Esophagus muscularis mucosa (tissue), 4 donors: Measurements from ENCODE around the gene ELL3. TPM values are rescaled to one million over a fixed set of nuclear protein-coding genes. Genes with fewer than 3 reads are reported as not detected.
A peak's percentile ranks its signal among the peaks of the same experiment; 100 is the strongest.
"Not testable (repeated sequence)": the region's sequence is repeated elsewhere in the genome, so short reads cannot be mapped to it uniquely, and the experiment has no call there.

ENCODE experiments used
- DNase-seq: peaks from one replicate; pipeline ENCODE4 v3.0.0-alpha.2; 2017; ENCODE audit errors: extremely low spot score
- H3K27ac ChIP-seq, 4 donors: fragments of 200-600 bp; sonication (generic); replicated peaks in 1 of 4; 1 replicate in 3 of 4; 2 replicates in 1 of 4; pipeline ENCODE4 v1.5.1; 2016 to 2019; ENCODE audit warnings: mild to moderate bottlenecking in 1 of 4
- H3K27me3 ChIP-seq, 4 donors: fragments of 200-600 bp; sonication (generic); one replicate each; pipeline versions ENCODE4 v1.5.1 to v1.6.0; 2016 to 2019
- H3K36me3 ChIP-seq, 4 donors: fragments of 200-600 bp; sonication (generic); one replicate each; pipeline ENCODE4 v1.5.1; 2016 to 2019
- H3K4me1 ChIP-seq, 4 donors: fragments of 200-600 bp; sonication (generic); one replicate each; pipeline ENCODE4 v1.5.1; 2016 to 2019
- H3K4me3 ChIP-seq, 4 donors: fragments of 200-600 bp; sonication (generic); 1 replicate in 2 of 4; 2 replicates in 2 of 4; pipeline ENCODE4 v1.5.1; 2016 to 2019; ENCODE audit warnings: mild to moderate bottlenecking in 4 of 4, moderate library complexity in 1 of 4
- H3K9me3 ChIP-seq, 4 donors: fragments of 200-600 bp; sonication (generic); 1 replicate in 3 of 4; 2 replicates in 1 of 4; pipeline ENCODE4 v1.5.1; 2016 to 2019
- CTCF ChIP-seq, 3 experiments: fragments of 200-600 bp in 2 of 3; fragments of 450-650 bp in 1 of 3; sonication (generic) in 2 of 3; IDR thresholded peaks; one replicate each; pipeline ENCODE4 v1.5.1; 2017 to 2019; ENCODE audit warnings: antibody characterized with exemption in 3 of 3, mild to moderate bottlenecking in 2 of 3, moderate library complexity in 1 of 3
- EP300 ChIP-seq: sonication (generic); formaldehyde crosslinking; IDR thresholded peaks from one replicate; pipeline ENCODE4 v1.6.1; 2017; ENCODE audit warnings: antibody characterized with exemption
- POLR2A ChIP-seq: fragments of 450-650 bp; IDR thresholded peaks from one replicate; pipeline ENCODE4 v1.6.1; 2017; ENCODE audit warnings: antibody characterized with exemption, moderate library complexity, mild to moderate bottlenecking, low read depth
- POLR2AphosphoS5 ChIP-seq, 2 donors: sonication (generic); formaldehyde crosslinking; IDR thresholded peaks; one replicate each; pipeline ENCODE4 v1.6.1; 2017; ENCODE audit warnings: antibody characterized with exemption in 2 of 2
- WGBS: methylation state at CpG from one replicate; pipeline ENCODE4 v1.1.5; 2018; 5-methylcytosine and 5-hydroxymethylcytosine counted together
- intact Hi-C: fragments of 100-400 bp; cut with DNase I; formaldehyde crosslinking; loops from one replicate; pipeline ENCODE4 v1.15.1; 2023
- total RNA-seq, 4 donors: library from RNA; depleted of rRNA; stranded (reverse); fragments of >200 nt; gene quantifications; one replicate each; pipeline versions ENCODE4 v1.1.0 to v1.2.1, GENCODE V29; 2016

ELL3 gene
- total RNA-seq, result 1 to 10 TPM; 3.0 to 7.7 (median 4.1) TPM

- H3K27ac ChIP-seq, result peak within 1 kb of the TSS; percentile 84 to 94 (median 92)
- TF ChIP-seq POLR2AphosphoS5 (IDR thresholded peaks at IDR 0.05), result peak in 1 of 2 donors; percentile 56
- TF ChIP-seq POLR2A, result peak; percentile 8
- no peak for TF ChIP-seq CTCF (IDR thresholded peaks at IDR 0.05)
- TF ChIP-seq EP300, result no peak
- no peaks in the 10 kb centered on the region for H3K9me3 ChIP-seq
- H3K4me1 ChIP-seq, result peaks cover 9 to 27% (median 23%) of the 10 kb centered on the region in 4 donors
- peaks cover 6 to 23% (median 21%) of the 10 kb centered on the region in 4 donors for H3K36me3 ChIP-seq
- peak within 1 kb of the TSS; percentile 64 to 79 (median 67) for H3K4me3 ChIP-seq
- DNase-seq, result peak; percentile 94
- H3K27me3 ChIP-seq, result no peaks in the 10 kb centered on the region
- no CpG with 5 or more reads among the region's 41 CpGs for WGBS
- intact Hi-C loops, result no loop called here
These were observed at the start of gene ELL3 for GRCh38 chr15:43776718-43777266. Gene ELL3, minus strand, starts transcription at chr15:43776966. Its CDS starts 65 bp downstream, at chr15:43776901.

GRCh38 chr15:43826029-43826507 is 49.3 kb upstream of the ELL3 start:
- no peaks in the 10 kb centered on the region for H3K27me3 ChIP-seq
- DNase-seq, result no peak
- peak overlapping the region; percentile 51 to 66 (median 62) for H3K4me3 ChIP-seq
- 95% methylated on average over 11 of the region's 11 CpGs for WGBS
- H3K9me3 ChIP-seq, result no peaks in the 10 kb centered on the region
- H3K4me1 ChIP-seq, result peaks cover 28 to 63% (median 57%) of the 10 kb centered on the region in 4 donors
- peak overlapping the region; percentile 82 to 84 (median 83) for H3K27ac ChIP-seq
- TF ChIP-seq POLR2AphosphoS5 (IDR thresholded peaks at IDR 0.05) (no peak), POLR2A (no peak), EP300 (no peak), CTCF (IDR thresholded peaks at IDR 0.05) (no peak)
- H3K36me3 ChIP-seq, result no peaks in the 10 kb centered on the region
- intact Hi-C loops, result no loop called here

- H3K4me3 ChIP-seq, H3K36me3 ChIP-seq, H3K27ac ChIP-seq, H3K9me3 ChIP-seq, intact Hi-C loops, DNase-seq, H3K27me3 ChIP-seq: not testable (repeated sequence)
- H3K4me1 ChIP-seq, result peaks cover 28 to 71% (median 60%) of the 10 kb centered on the region in 4 donors
- WGBS, result 91% methylated on average over 11 of the region's 11 CpGs
These were observed 48.5 kb upstream of the ELL3 start for GRCh38 chr15:43825305-43825704.

GRCh38 chr15:43824302-43825246 is 47.8 kb upstream of the ELL3 start, which contains the start of gene MFAP1:
Gene MFAP1, minus strand, starts transcription at chr15:43824690. Its CDS starts 121 bp downstream, at chr15:43824569.
- Histone ChIP-seq H3K4me1 (peaks cover 28 to 71% (median 62%) of the 10 kb centered on the region in 4 donors), H3K9me3 (no peaks in the 10 kb centered on the region), H3K27ac (peak within 1 kb of the TSS; percentile 87 to 92 (median 90)), H3K36me3 (no peaks in the 10 kb centered on the region), H3K27me3 (no peaks in the 10 kb centered on the region), H3K4me3 (peak within 1 kb of the TSS; percentile 65 to 86 (median 77))
- peak; percentile 53 for TF ChIP-seq POLR2A
- peak; percentile 99 for TF ChIP-seq POLR2AphosphoS5 (IDR thresholded peaks at IDR 0.05)
- TF ChIP-seq EP300, result no peak
- peak in 1 of 3 experiments; percentile 19 for TF ChIP-seq CTCF (IDR thresholded peaks at IDR 0.05)
- peak; percentile 97 for DNase-seq
- intact Hi-C loops, result no loop called here
- 10% methylated on average over 44 of the region's 46 CpGs for WGBS

GRCh38 chr15:43821505-43821904 is 44.7 kb upstream of the ELL3 start:
- Histone ChIP-seq H3K4me1 (peaks cover 23 to 52% (median 44%) of the 10 kb centered on the region in 4 donors), H3K27ac (peak overlapping the region in 1 of 4 donors; percentile 37)
- WGBS, result 29% methylated on average over 3 of the region's 3 CpGs

GRCh38 chr15:43815064-43815463 is 38.3 kb upstream of the ELL3 start:
- H3K27ac ChIP-seq, H3K4me1 ChIP-seq, H3K9me3 ChIP-seq, H3K27me3 ChIP-seq, intact Hi-C loops, DNase-seq, H3K4me3 ChIP-seq: not testable (repeated sequence)
- WGBS, result 93% methylated on average over 5 of the region's 5 CpGs
- H3K36me3 ChIP-seq, result peaks cover 50 to 82% (median 77%) of the 10 kb centered on the region in 4 donors

More at GRCh38 chr15:43821505-43821904, 44.7 kb upstream of the ELL3 start:
- no peaks in the 10 kb centered on the region for H3K9me3 ChIP-seq
- no peak for DNase-seq
- H3K27me3 ChIP-seq, result no peaks in the 10 kb centered on the region
- no peak for TF ChIP-seq POLR2AphosphoS5 (IDR thresholded peaks at IDR 0.05)
- peak overlapping the region in 1 of 4 donors; percentile 3 for H3K4me3 ChIP-seq
- intact Hi-C loops, result no loop called here
- H3K36me3 ChIP-seq, result peaks cover 0 to 18% (median 14%) of the 10 kb centered on the region in 4 donors
